Activated CD8-positive, alpha-beta T cell treated with anti-CD3 and anti-CD28 coated beads for 36 hours (primary cell): ENCODE results near the gene FAM240B. TPM values are rescaled to one million over a fixed set of nuclear protein-coding genes. Genes with fewer than 3 reads are reported as not detected.

Source experiments
- ATAC-seq: fragments of 200-7000 bp; cut with Tn5 transposase; one replicate; pipeline ENCODE4 v1.10.0; 2021; ENCODE audit warnings: mild to moderate bottlenecking, moderate library complexity
- CTCF ChIA-PET: fragments of 350-600 bp; sonication (Branson Sonifier 250); formaldehyde crosslinking; loops from one replicate; lab custom pipeline; 2021; ENCODE audit warnings: antibody characterized with exemption; lab: Charles Lee
- POLR2A ChIA-PET: fragments of 350-600 bp; sonication (Branson Sonifier 250); formaldehyde crosslinking; loops from one replicate; lab custom pipeline; 2021; ENCODE audit warnings: antibody characterized with exemption; lab: Charles Lee
- DNase-seq: peaks from one replicate; pipeline ENCODE4 v3.0.0-alpha.2; 2020
- H3K27ac Mint-ChIP-seq: one replicate; pipeline ENCODE4 v1.8.0; 2021; ENCODE audit warnings: mild to moderate bottlenecking, mixed read lengths
- H3K27me3 Mint-ChIP-seq: one replicate; pipeline ENCODE4 v1.8.0; 2021; ENCODE audit warnings: mixed read lengths
- H3K36me3 Mint-ChIP-seq: one replicate; pipeline ENCODE4 v1.8.0; 2021; ENCODE audit warnings: low read depth, mixed read lengths
- H3K4me1 Mint-ChIP-seq: one replicate; pipeline ENCODE4 v1.8.0; 2021; ENCODE audit warnings: low read depth, mixed read lengths
- H3K4me3 Mint-ChIP-seq: one replicate; pipeline ENCODE4 v1.8.0; 2021; ENCODE audit warnings: mild to moderate bottlenecking, moderate library complexity, mixed read lengths
- H3K9me3 Mint-ChIP-seq: one replicate; pipeline ENCODE4 v1.8.0; 2021; ENCODE audit warnings: mixed read lengths
- CTCF ChIP-seq: fragments of 200-600 bp; IDR thresholded peaks from one replicate; pipeline ENCODE4 v1.8.0; 2022; ENCODE audit warnings: antibody characterized with exemption, mild to moderate bottlenecking
- intact Hi-C: fragments of 100-400 bp; cut with micrococcal nuclease; formaldehyde crosslinking; loops from one replicate; pipeline ENCODE4 v1.10.0; 2022
- total RNA-seq, 2 experiments: library from RNA; stranded (reverse); gene quantifications; one replicate each; pipeline ENCODE4 v1.2.3, GENCODE V29; 2021

FAM240B gene
- total RNA-seq, 2 experiments from 2014 or later = not detected

- TF ChIP-seq CTCF = no peak
Measured at GRCh38 chr9:38675831-38676230, 44.1 kb downstream of the FAM240B start.

GRCh38 chr9:38675211-38675610 is 44.7 kb downstream of the FAM240B start:
- Mint-ChIP-seq H3K27me3 (peaks cover 3% of the 10 kb centered on the region), H3K4me3 (no peak overlapping the region), H3K9me3 (no peaks in the 10 kb centered on the region), H3K4me1 (peaks cover 8% of the 10 kb centered on the region), H3K36me3 (no peaks in the 10 kb centered on the region), H3K27ac (no peak overlapping the region)
- ChIA-PET POLR2A (no interaction called here), CTCF (interaction anchor here (0.8 kb wide), 1 partner anchor 56 kb away, joined by 3 read pairs; no protein-coding TSS in a partner anchor)
- intact Hi-C loops = no loop called here
- TF ChIP-seq CTCF = no peak
- ATAC-seq (no peak), DNase-seq (no peak)

More at GRCh38 chr9:38675831-38676230, 44.1 kb downstream of the FAM240B start:
- ATAC-seq = no peak
- POLR2A ChIA-PET = no interaction called here
- H3K27ac Mint-ChIP-seq = no peak overlapping the region
- H3K4me3 Mint-ChIP-seq = no peak overlapping the region
- no peaks in the 10 kb centered on the region for H3K9me3 Mint-ChIP-seq
- intact Hi-C loops = no loop called here
- H3K27me3 Mint-ChIP-seq = peaks cover 3% of the 10 kb centered on the region
- H3K36me3 Mint-ChIP-seq = no peaks in the 10 kb centered on the region
- CTCF ChIA-PET = no interaction called here
- no peak for DNase-seq
- H3K4me1 Mint-ChIP-seq = peaks cover 8% of the 10 kb centered on the region

GRCh38 chr9:38673399-38674193 is 46.3 kb downstream of the FAM240B start:
- H3K36me3 Mint-ChIP-seq = no peaks in the 10 kb centered on the region
- ChIA-PET POLR2A (no interaction called here), CTCF (no interaction called here)
- H3K9me3 Mint-ChIP-seq = no peaks in the 10 kb centered on the region
- peaks cover 8% of the 10 kb centered on the region for H3K4me1 Mint-ChIP-seq
- TF ChIP-seq CTCF = no peak
- H3K27me3 Mint-ChIP-seq = peaks cover 5% of the 10 kb centered on the region
- no peak overlapping the region for H3K27ac Mint-ChIP-seq
- intact Hi-C loops = no loop called here
- no peak overlapping the region for H3K4me3 Mint-ChIP-seq
- ATAC-seq (no peak), DNase-seq (no peak)

GRCh38 chr9:38671748-38672147 is 48.2 kb downstream of the FAM240B start:
- Mint-ChIP-seq H3K9me3 (no peaks in the 10 kb centered on the region), H3K4me3 (no peak overlapping the region), H3K27me3 (peaks cover 5% of the 10 kb centered on the region), H3K4me1 (peaks cover 8% of the 10 kb centered on the region), H3K27ac (no peak overlapping the region), H3K36me3 (no peaks in the 10 kb centered on the region)
- ATAC-seq (no peak), DNase-seq (no peak)
- intact Hi-C loops = no loop called here
- POLR2A ChIA-PET = interaction anchor here (0.6 kb wide), 1 partner anchor 23 kb away, joined by 3 read pairs; no protein-coding TSS in a partner anchor
- CTCF ChIA-PET = no interaction called here
- no peak for TF ChIP-seq CTCF

GRCh38 chr9:38671372-38671731 is 48.6 kb downstream of the FAM240B start:
- H3K9me3 Mint-ChIP-seq = no peaks in the 10 kb centered on the region
- no peak for TF ChIP-seq CTCF
- ChIA-PET POLR2A (interaction anchor here (0.6 kb wide), 1 partner anchor 23 kb away, joined by 3 read pairs; no protein-coding TSS in a partner anchor), CTCF (no interaction called here)
- no peak overlapping the region for H3K27ac Mint-ChIP-seq
- peaks cover 8% of the 10 kb centered on the region for H3K4me1 Mint-ChIP-seq
- intact Hi-C loops = no loop called here
- no peak for DNase-seq
- H3K27me3 Mint-ChIP-seq = peaks cover 5% of the 10 kb centered on the region
- H3K4me3 Mint-ChIP-seq = no peak overlapping the region
- no peaks in the 10 kb centered on the region for H3K36me3 Mint-ChIP-seq
- ATAC-seq = no peak
